ENCODE data around the gene UNC93A.
"Not testable (repeated sequence)": the region's sequence is repeated elsewhere in the genome, so short reads cannot be mapped to it uniquely, and the experiment has no call there.

DNA sequence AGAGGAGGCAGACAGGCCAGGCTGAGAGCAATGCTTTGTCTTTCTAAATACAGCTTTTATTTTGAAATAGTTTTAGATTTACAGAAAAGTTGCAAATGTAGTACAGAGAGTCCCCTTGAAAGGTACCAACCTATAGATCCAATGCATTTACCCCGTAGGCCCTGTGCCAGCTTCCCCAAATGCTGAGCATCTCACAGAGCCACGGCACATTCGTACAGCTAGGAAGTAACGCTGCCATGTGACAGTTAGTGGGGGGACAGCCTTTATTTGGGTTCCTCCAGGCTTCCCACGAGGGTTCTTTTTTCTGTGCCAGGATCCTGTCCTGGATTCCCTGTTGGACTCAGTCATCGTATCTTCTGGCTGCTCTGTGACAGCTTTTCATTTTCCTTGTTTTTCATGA, 20.6 kb downstream of the UNC93A start:
- not testable (repeated sequence) for TF ChIP-seq CTCF (IDR thresholded peaks at IDR 0.05; ENCODE audit: poor library complexity); EZH2 (IDR thresholded peaks at IDR 0.05; ENCODE audit: borderline replicate concordance)

All from hepatocyte (in vitro differentiated cells).